Large intestine (tissue), 1 donor: ENCODE measurements around the gene PYCARD. TPM values are rescaled to one million over a fixed set of nuclear protein-coding genes. Genes with fewer than 3 reads are reported as not detected.

ENCODE experiments used
- polyA plus RNA-seq: library from polyadenylated mRNA; unstranded; fragments of 120-200 nt; gene quantifications from one replicate; pipeline ENCODE4 v1.2.1, GENCODE V29; 2013

Gene PYCARD
- polyA plus RNA-seq, 1 donor: 42.4 TPM

Other genes starting within 250 kb of the PYCARD start
- gene SETD1A, start 245.0 kb downstream of the PYCARD start, polyA plus RNA-seq: 12.3 TPM
- 11.7 TPM for gene HSD3B7, start 217.6 kb downstream of the PYCARD start, polyA plus RNA-seq
- gene STX1B, start 192.1 kb downstream of the PYCARD start, polyA plus RNA-seq: 1.9 TPM
- 76.6 TPM for gene STX4, start 169.2 kb downstream of the PYCARD start, polyA plus RNA-seq
- gene ZNF668, start 128.5 kb downstream of the PYCARD start, polyA plus RNA-seq: 5.4 TPM
- gene ZNF646, start 128.3 kb downstream of the PYCARD start, polyA plus RNA-seq: 12.4 TPM
- 1.8 TPM for gene PRSS53, start 113.8 kb downstream of the PYCARD start, polyA plus RNA-seq
- 51.8 TPM for gene VKORC1, start 108.0 kb downstream of the PYCARD start, polyA plus RNA-seq
- 26.5 TPM for gene BCKDK, start 94.4 kb downstream of the PYCARD start, polyA plus RNA-seq
- 57.7 TPM for gene KAT8, start 85.1 kb downstream of the PYCARD start, polyA plus RNA-seq
- 252 TPM for gene PRSS8, start 67.0 kb downstream of the PYCARD start, polyA plus RNA-seq
- 2.0 TPM for gene PRSS36, start 52.7 kb downstream of the PYCARD start, polyA plus RNA-seq
- gene FUS, start 22.6 kb downstream of the PYCARD start, polyA plus RNA-seq: 494 TPM
- 0.10 TPM for gene TRIM72, start 11.4 kb upstream of the PYCARD start, polyA plus RNA-seq
- 0.19 TPM for gene PYDC1, start 14.4 kb upstream of the PYCARD start, polyA plus RNA-seq
- 1.6 TPM for gene ITGAM, start 57.2 kb upstream of the PYCARD start, polyA plus RNA-seq
- 1.9 TPM for gene ITGAX, start 152.4 kb upstream of the PYCARD start, polyA plus RNA-seq
- gene ITGAD, start 190.6 kb upstream of the PYCARD start, polyA plus RNA-seq: 0.03 TPM
- 7.8 TPM for gene COX6A2, start 225.6 kb upstream of the PYCARD start, polyA plus RNA-seq
- gene ZNF843, start 240.0 kb upstream of the PYCARD start, polyA plus RNA-seq: 1.5 TPM